K562 (cell line): ENCODE measurements around the gene HRH3. TPM values are rescaled to one million over a fixed set of nuclear protein-coding genes. Genes with fewer than 3 reads are reported as not detected.

Source experiments
- ARID3A ChIP-seq: IDR thresholded peaks from 2 replicates; pipeline ENCODE4 v1.6.1; 2012; ENCODE audit warnings: low read depth, low read length, improper control_type of control experiment, borderline replicate concordance
- ASH1L ChIP-seq: fragments of 450-650 bp; IDR thresholded peaks from 2 replicates; pipeline ENCODE4 v1.6.1; 2018; ENCODE audit warnings: borderline replicate concordance, mild to moderate bottlenecking, low read depth; ENCODE audit not compliant: partially characterized antibody
- ATF7 ChIP-seq: fragments of 450-650 bp; IDR thresholded peaks from 2 replicates; pipeline ENCODE4 v1.7.1; 2014; ENCODE audit warnings: mild to moderate bottlenecking, moderate library complexity
- GTF2F1 ChIP-seq: IDR thresholded peaks from 2 replicates; pipeline ENCODE4 v1.6.1; 2011; ENCODE audit warnings: low read depth, low read length, improper control_type of control experiment
- HDGF ChIP-seq: fragments of 450-650 bp; IDR thresholded peaks from 2 replicates; pipeline ENCODE4 v1.6.1; 2016
- HNRNPK ChIP-seq: fragments of 200-400 bp; formaldehyde crosslinking; IDR thresholded peaks from one replicate; pipeline ENCODE4 v1.6.1; 2018; ENCODE audit warnings: mild to moderate bottlenecking, low read depth, low read length; ENCODE audit not compliant: poor library complexity, severe bottlenecking
- KDM4B ChIP-seq, 2 experiments: fragments of 450-650 bp in 1 of 2; sonication (generic) in 1 of 2; IDR thresholded peaks; 2 replicates each; pipeline ENCODE4 v1.6.1; 2016 to 2017; ENCODE audit warnings: borderline replicate concordance in 2 of 2, antibody characterized with exemption in 1 of 2, low read depth in 1 of 2, mild to moderate bottlenecking in 1 of 2
- LEF1 ChIP-seq: fragments of 450-650 bp; IDR thresholded peaks from 2 replicates; pipeline ENCODE4 v1.6.1; 2016; ENCODE audit warnings: mild to moderate bottlenecking
- NKRF ChIP-seq: fragments of 450-650 bp; IDR thresholded peaks from 2 replicates; pipeline ENCODE4 v1.6.1; 2016; ENCODE audit warnings: borderline replicate concordance
- NR2C2 ChIP-seq, 2 experiments: fragments of 200-800 bp in 1 of 2; sonication (Bioruptor generic) in 1 of 2; sonication (generic) in 1 of 2; formaldehyde crosslinking in 1 of 2; IDR thresholded peaks; 2 replicates each; pipeline versions ENCODE4 v1.6.1 to v1.8.0; 2016 to 2022; ENCODE audit warnings: mild to moderate bottlenecking in 1 of 2, missing compliant biosample characterization in 1 of 2, missing genetic modification characterization in 1 of 2, missing genetic modification reagents in 1 of 2
- POU5F1 ChIP-seq: fragments of 150-350 bp; IDR thresholded peaks from 2 replicates; pipeline ENCODE4 v1.6.1; 2014; ENCODE audit warnings: borderline replicate concordance, low read length, low read depth, mild to moderate bottlenecking; ENCODE audit not compliant: partially characterized antibody
- PPARD ChIP-seq: fragments of 250-450 bp; sonication (Bioruptor Pico); IDR thresholded peaks from 2 replicates; pipeline ENCODE4 v1.8.0; 2022; ENCODE audit warnings: inconsistent platforms, mild to moderate bottlenecking, moderate library complexity
- RBM14 ChIP-seq: fragments of 200-400 bp; formaldehyde crosslinking; IDR thresholded peaks from 2 replicates; pipeline ENCODE4 v1.6.1; 2018; ENCODE audit warnings: low read depth, mild to moderate bottlenecking, low read length, moderate library complexity, borderline replicate concordance; ENCODE audit not compliant: insufficient read depth
- RCOR1 ChIP-seq, 2 experiments: IDR thresholded peaks; 2 replicates each; pipeline ENCODE4 v1.6.1; 2012; ENCODE audit warnings: low read depth in 2 of 2, low read length in 2 of 2, borderline replicate concordance in 1 of 2, improper control_type of control experiment in 1 of 2
- SFPQ ChIP-seq: fragments of 200-400 bp; formaldehyde crosslinking; IDR thresholded peaks from 2 replicates; pipeline ENCODE4 v1.6.1; 2017; ENCODE audit warnings: mild to moderate bottlenecking, low read depth, low read length, moderate library complexity
- ZFP36 ChIP-seq: fragments of 150-350 bp; IDR thresholded peaks from 2 replicates; pipeline ENCODE4 v1.6.1; 2018; ENCODE audit warnings: low read length, low read depth; ENCODE audit not compliant: partially characterized antibody
- ZNF41 ChIP-seq: fragments of 250-450 bp; sonication (Bioruptor Pico); conservative IDR thresholded peaks from 2 replicates; pipeline ENCODE4 v1.4.0; 2020; ENCODE audit warnings: mild to moderate bottlenecking
- ZNF449 ChIP-seq: fragments of 250-450 bp; sonication (Bioruptor Pico); IDR thresholded peaks from 2 replicates; pipeline ENCODE4 v1.8.0; 2022; ENCODE audit warnings: moderate library complexity, mild to moderate bottlenecking, inconsistent platforms
- polyA plus RNA-seq, 8 experiments: library from polyadenylated mRNA; depleted of rRNA in 4 of 8; stranded (reverse) in 5 of 8; unstranded in 3 of 8; fragments of >200 nt; fragmentation: Nextera tagmentation in 2 of 8; fragmentation: Illumina TruSeq in 1 of 8; extraction: Ambion mirVana in 2 of 8; extraction: Trizol in 1 of 8; gene quantifications; 2 replicates each; pipeline versions ENCODE4 v1.2.1 to v1.2.3, GENCODE V29; 2011 to 2014; ENCODE audit warnings: inconsistent platforms in 1 of 8, missing spikeins in 1 of 8
- total RNA-seq, 7 experiments: library from RNA; depleted of rRNA in 6 of 7; stranded (reverse); fragments of >200 nt in 6 of 7; fragmentation: Illumina TruSeq in 2 of 7; extraction: Trizol in 2 of 7; gene quantifications; 2 replicates each; pipeline versions ENCODE4 v1.2.1 to v1.2.3, GENCODE V29; 2011 to 2021; ENCODE audit warnings: low replicate concordance in 1 of 7

The HRH3 gene
- total and polyA plus RNA-seq, 9 of the 15 experiments (the other 6 are each of a cell fraction or from before 2014, with no cell fraction given) = not detected

- TF ChIP-seq RBM14 = 0 out of 2 replicates have a peak, but pooled peaks have one; percentile 39
- no peak for TF ChIP-seq LEF1
- peak in 1 of 2 experiments; percentile 46; a peak in 1 of 4 replicates for TF ChIP-seq RCOR1 (IDR thresholded peaks at IDR 0.05; ENCODE audit: borderline replicate concordance in 1 of 2, low read depth in 2 of 2, low read length in 2 of 2)
- no peak for TF ChIP-seq ASH1L
- TF ChIP-seq GTF2F1 = peak; percentile 31; the same call in 1 of the 2 replicates
- TF ChIP-seq HDGF = no peak
- TF ChIP-seq ATF7 = peak; percentile 82
- no peak for TF ChIP-seq ZFP36
- TF ChIP-seq KDM4B (IDR thresholded peaks at IDR 0.05; ENCODE audit: borderline replicate concordance in 2 of 2, low read depth in 1 of 2) = peak in 1 of 2 experiments; percentile 93; a peak in 2 of 4 replicates
- TF ChIP-seq POU5F1 = peak; percentile 30
- TF ChIP-seq ARID3A = no peak
- no peak for TF ChIP-seq PPARD (CRISPR knock-in tag)
- peak; percentile 87; the same call in 1 of the 2 replicates for TF ChIP-seq NKRF
- TF ChIP-seq HNRNPK = no peak
- peak; percentile 90 for TF ChIP-seq NR2C2 (CRISPR knock-in tag; IDR thresholded peaks at IDR 0.05)
- TF ChIP-seq NR2C2 (tag; IDR thresholded peaks at IDR 0.05) = peak; percentile 99
- TF ChIP-seq SFPQ = no peak
- TF ChIP-seq ZNF449 (CRISPR knock-in tag) = no peak
- no peak for TF ChIP-seq ZNF41 (CRISPR knock-in tag)
Observed at GRCh38 chr20:62182469-62183425, 37.3 kb downstream of the HRH3 start, which contains the start of gene MTG2 (continued).
